ENCODE data around the gene SIPA1L3. TPM values are rescaled to one million over a fixed set of nuclear protein-coding genes. Genes with fewer than 3 reads are reported as not detected.

SIPA1L3 gene
- polyA plus RNA-seq, 1 donor from 2014 or later, result 2.8 TPM

GRCh38 chr19:37999309-38000213 is 92.6 kb downstream of the SIPA1L3 start:
- Histone ChIP-seq H3K4me2 (ENCODE audit: low read length) (no peak overlapping the region), H3F3A (ENCODE audit: insufficient read depth, low read length, poor library complexity, severe bottlenecking) (no peaks in the 10 kb centered on the region), H2AFZ (ENCODE audit: low read depth, low read length) (no peak overlapping the region), H3K9ac (ENCODE audit: low read length) (no peak overlapping the region), H3K27me3 (ENCODE audit: insufficient read depth, low read depth, low read length) (no peaks in the 10 kb centered on the region), H3K4me3 (ENCODE audit: low read length) (no peak overlapping the region), H4K20me1 (ENCODE audit: insufficient read depth) (no peaks in the 10 kb centered on the region), H3K27ac (ENCODE audit: low read length) (no peak overlapping the region), H3K9me2 (ENCODE audit: insufficient read depth, low read length) (no peaks in the 10 kb centered on the region), H3K79me2 (replicated peaks; ENCODE audit: insufficient read depth, low read length) (no peaks in the 10 kb centered on the region), H3K9me3 (ENCODE audit: low read length) (no peaks in the 10 kb centered on the region), H3K36me3 (ENCODE audit: insufficient read depth, low read length) (no peaks in the 10 kb centered on the region)
- TF ChIP-seq POLR2AphosphoS5 (IDR thresholded peaks at IDR 0.05) (no peak), EZH2 (IDR thresholded peaks at IDR 0.05; ENCODE audit: borderline replicate concordance, insufficient read depth, low read length, poor library complexity, severe bottlenecking) (no peak), CTCF (IDR thresholded peaks at IDR 0.05; ENCODE audit: poor library complexity, severe bottlenecking) (no peak), EP300 (conservative IDR thresholded peaks at IDR 0.05; ENCODE audit: poor library complexity, severe bottlenecking) (no peak), TAF1 (IDR thresholded peaks at IDR 0.05; ENCODE audit: low read depth) (no peak), RAD21 (conservative IDR thresholded peaks at IDR 0.05) (no peak), MXI1 (conservative IDR thresholded peaks at IDR 0.05; ENCODE audit: poor library complexity, severe bottlenecking) (no peak), SMC3 (conservative IDR thresholded peaks at IDR 0.05; ENCODE audit: poor library complexity) (no peak), REST (IDR thresholded peaks at IDR 0.05; ENCODE audit: borderline replicate concordance) (no peak)

GRCh38 chr19:38001158-38001781 is 94.3 kb downstream of the SIPA1L3 start:
- Histone ChIP-seq H3F3A (ENCODE audit: insufficient read depth, low read length, poor library complexity, severe bottlenecking) (no peaks in the 10 kb centered on the region), H3K9ac (ENCODE audit: low read length) (no peak overlapping the region), H4K20me1 (ENCODE audit: insufficient read depth) (no peaks in the 10 kb centered on the region)

More at GRCh38 chr19:38001158-38001781, 94.3 kb downstream of the SIPA1L3 start:
- Histone ChIP-seq H3K36me3 (ENCODE audit: insufficient read depth, low read length) (no peaks in the 10 kb centered on the region), H3K79me2 (replicated peaks; ENCODE audit: insufficient read depth, low read length) (no peaks in the 10 kb centered on the region), H3K4me2 (ENCODE audit: low read length) (no peak overlapping the region), H3K27me3 (ENCODE audit: insufficient read depth, low read depth, low read length) (no peaks in the 10 kb centered on the region), H2AFZ (ENCODE audit: low read depth, low read length) (no peak overlapping the region), H3K4me3 (ENCODE audit: low read length) (no peak overlapping the region), H3K9me2 (ENCODE audit: insufficient read depth, low read length) (no peaks in the 10 kb centered on the region), H3K9me3 (ENCODE audit: low read length) (no peaks in the 10 kb centered on the region), H3K27ac (ENCODE audit: low read length) (no peak overlapping the region)
- TF ChIP-seq SMC3 (conservative IDR thresholded peaks at IDR 0.05; ENCODE audit: poor library complexity) (no peak), EP300 (conservative IDR thresholded peaks at IDR 0.05; ENCODE audit: poor library complexity, severe bottlenecking) (no peak), MXI1 (conservative IDR thresholded peaks at IDR 0.05; ENCODE audit: poor library complexity, severe bottlenecking) (no peak), TAF1 (IDR thresholded peaks at IDR 0.05; ENCODE audit: low read depth) (no peak)

Data from neural cell (in vitro differentiated cells).